ENCODE data around the gene SP5.
"Not testable (repeated sequence)": the region's sequence is repeated elsewhere in the genome, so short reads cannot be mapped to it uniquely, and the experiment has no call there.

SP5 gene

GRCh38 chr2:170715062-170715931 lies at the start of gene SP5:
TSS of gene SP5 (plus strand) at chr2:170715337. CDS start at chr2:170715513, 176 bp downstream.
- peak; percentile 91 for DNase-seq

GRCh38 chr2:170665743-170666142 lies 49.4 kb upstream of the SP5 start:
- no peak for DNase-seq

- DNase-seq: no peak
Measured at GRCh38 chr2:170669909-170670308, 45.2 kb upstream of the SP5 start.

- DNase-seq: no peak
Measured at GRCh38 chr2:170670651-170671050, 44.5 kb upstream of the SP5 start.

- DNase-seq: no peak
Measured at GRCh38 chr2:170671079-170671478, 44.1 kb upstream of the SP5 start.

- not testable (repeated sequence) for DNase-seq
Measured at GRCh38 chr2:170674282-170674681, 40.9 kb upstream of the SP5 start.

- no peak for DNase-seq
Measured at GRCh38 chr2:170675701-170676100, 39.4 kb upstream of the SP5 start.

- peak; percentile 4 for DNase-seq
Measured at GRCh38 chr2:170679607-170680079, 35.5 kb upstream of the SP5 start.

GRCh38 chr2:170680172-170680941 lies 34.8 kb upstream of the SP5 start:
- no peak for DNase-seq

GRCh38 chr2:170681311-170681710 lies 33.8 kb upstream of the SP5 start:
- DNase-seq: no peak

GRCh38 chr2:170685591-170685990 lies 29.5 kb upstream of the SP5 start:
- DNase-seq: no peak

- no peak for DNase-seq
Measured at GRCh38 chr2:170689481-170689880, 25.7 kb upstream of the SP5 start.

- DNase-seq: no peak
Measured at GRCh38 chr2:170690640-170691039, 24.5 kb upstream of the SP5 start.

- no peak for DNase-seq
Measured at GRCh38 chr2:170694316-170694715, 20.8 kb upstream of the SP5 start.

- DNase-seq: no peak
Measured at GRCh38 chr2:170695521-170696410, 19.4 kb upstream of the SP5 start.

- no peak for DNase-seq
Measured at GRCh38 chr2:170696948-170697347, 18.2 kb upstream of the SP5 start.

GRCh38 chr2:170701011-170701410 lies 14.1 kb upstream of the SP5 start:
- DNase-seq: no peak

GRCh38 chr2:170703776-170704476 lies 11.2 kb upstream of the SP5 start:
- peak; percentile 12 for DNase-seq

GRCh38 chr2:170707821-170708795 lies 7.0 kb upstream of the SP5 start:
- DNase-seq: peak; percentile 56

GRCh38 chr2:170710609-170710979 lies 4.5 kb upstream of the SP5 start:
- no peak for DNase-seq

GRCh38 chr2:170711196-170711773 lies 3.9 kb upstream of the SP5 start:
- no peak for DNase-seq

All from OCI-M1 (cell line).